ENCODE measurements around the gene MESD. TPM values are rescaled to one million over a fixed set of nuclear protein-coding genes. Genes with fewer than 3 reads are reported as not detected.

MESD gene
- total and polyA plus RNA-seq, 9 of the 15 experiments (the other 6 are each of a cell fraction or from before 2014, with no cell fraction given) = 11.3 to 39.7 (median 22.8) TPM

DNA sequence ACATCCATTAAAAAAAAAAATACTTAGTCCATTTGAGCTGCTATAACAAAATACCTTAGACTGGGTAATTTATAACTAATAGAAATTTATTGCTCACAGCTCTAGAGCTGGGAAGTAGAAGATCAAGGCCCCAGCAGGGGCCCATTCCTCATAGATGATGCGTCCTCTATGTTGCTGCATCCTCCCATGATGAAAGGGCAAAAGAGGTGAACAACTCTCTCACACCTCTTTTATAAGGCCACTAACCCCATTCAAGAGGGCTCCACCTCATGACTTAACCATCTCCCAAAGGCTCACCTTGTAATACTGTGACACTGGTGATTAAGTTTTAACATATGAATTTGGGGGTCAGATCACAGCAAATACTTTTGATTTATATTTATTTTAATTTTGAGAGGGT is 8.1 kb upstream of the MESD start:
- TF ChIP-seq SIRT6 (IDR thresholded peaks at IDR 0.05; ENCODE audit: low read depth, low read length) (no peak), MEF2D (tag; conservative IDR thresholded peaks at IDR 0.05; ENCODE audit: low read depth) (no peak), ZFX (CRISPR knock-in tag; IDR thresholded peaks at IDR 0.05) (no peak), KAT2B (IDR thresholded peaks at IDR 0.05; ENCODE audit: low read depth, low read length) (no peak), CREB5 (CRISPR knock-in tag; IDR thresholded peaks at IDR 0.05) (no peak), MYC (IDR thresholded peaks at IDR 0.05; ENCODE audit: low read depth, low read length) (no peak), MYC (CRISPR knock-in tag; IDR thresholded peaks at IDR 0.05; ENCODE audit: borderline replicate concordance, low read depth) (no peak), DACH1 (IDR thresholded peaks at IDR 0.05; ENCODE audit: partially characterized antibody) (no peak), CAMTA2 (CRISPR knock-in tag; conservative IDR thresholded peaks at IDR 0.05) (no peak), DMBX1 (CRISPR knock-in tag; IDR thresholded peaks at IDR 0.05; ENCODE audit: borderline replicate concordance) (no peak), NR4A1 (CRISPR knock-in tag; IDR thresholded peaks at IDR 0.05) (no peak), NR4A1 (tag; IDR thresholded peaks at IDR 0.05) (no peak), MEIS2 (IDR thresholded peaks at IDR 0.05; ENCODE audit: partially characterized antibody) (no peak), NFIC (IDR thresholded peaks at IDR 0.05) (no peak), CTCFL (IDR thresholded peaks at IDR 0.05; ENCODE audit: borderline replicate concordance, insufficient read depth, low read depth, low read length, poor library complexity, severe bottlenecking) (no peak), FOXA1 (IDR thresholded peaks at IDR 0.05; ENCODE audit: borderline replicate concordance) (no peak)
- TF ChIP-seq, protein P1, sequence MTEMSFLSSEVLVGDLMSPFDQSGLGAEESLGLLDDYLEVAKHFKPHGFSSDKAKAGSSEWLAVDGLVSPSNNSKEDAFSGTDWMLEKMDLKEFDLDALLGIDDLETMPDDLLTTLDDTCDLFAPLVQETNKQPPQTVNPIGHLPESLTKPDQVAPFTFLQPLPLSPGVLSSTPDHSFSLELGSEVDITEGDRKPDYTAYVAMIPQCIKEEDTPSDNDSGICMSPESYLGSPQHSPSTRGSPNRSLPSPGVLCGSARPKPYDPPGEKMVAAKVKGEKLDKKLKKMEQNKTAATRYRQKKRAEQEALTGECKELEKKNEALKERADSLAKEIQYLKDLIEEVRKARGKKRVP (CRISPR knock-in tag; IDR thresholded peaks at IDR 0.05) = no peak
- intact Hi-C loops (cut with micrococcal nuclease) = loop anchor here (2.0 to 5.0 kb wide), 2 partner anchors 109 to 155 kb away; no protein-coding TSS in a partner anchor
- Histone ChIP-seq H3K9me1 (ENCODE audit: control insufficient read depth, insufficient read depth, low read length) (no peaks in the 10 kb centered on the region), H3K27ac (ENCODE audit: extremely low read depth, low read depth, low read length) (no peak overlapping the region), H3K79me2 (ENCODE audit: control insufficient read depth, insufficient read depth, low read length) (peaks cover 32% of the 10 kb centered on the region), H3K4me1 (replicated peaks in 1 of 2; ENCODE audit: control insufficient read depth in 2 of 2, insufficient read depth in 2 of 2, low read length in 2 of 2) (peaks cover 12 to 26% of the 10 kb centered on the region in 2 experiments; a peak in 4 of 5 replicates), H3K9me3 (replicated peaks; ENCODE audit: control insufficient read depth, insufficient read depth, low read depth, low read length) (no peaks in the 10 kb centered on the region), H4K20me1 (replicated peaks; ENCODE audit: control insufficient read depth, insufficient read depth, low read length) (no peaks in the 10 kb centered on the region), H2AFZ (ENCODE audit: low read depth, low read length) (no peak overlapping the region), H3K9ac (ENCODE audit: insufficient read depth in 1 of 2, low read depth in 2 of 2, low read length in 2 of 2) (no peak overlapping the region), H3K4me3 (no peak overlapping the region), H3K27me3 (ENCODE audit: control insufficient read depth in 2 of 2, insufficient read depth in 2 of 2, low read length in 2 of 2) (no peaks in the 10 kb centered on the region), H3K36me3 (ENCODE audit: control insufficient read depth, insufficient read depth, low read length) (peaks cover 2% of the 10 kb centered on the region; the same call in 1 of the 3 replicates), H3K4me2 (ENCODE audit: insufficient read depth, low read length) (no peak overlapping the region)
- DNase-seq (ENCODE audit: extremely low read depth in 1 of 4, low spot score in 3 of 4) (no peak), FAIRE-seq (no peak), ATAC-seq (no peak)
- BruUV-seq (replicated peaks) = no TSS peak
- CTCF ChIA-PET (ENCODE audit: low intra/inter-chr PET ratio) = interaction anchor here (1.0 kb wide), 1 partner anchor 268 kb away, joined by 3 read pairs; no protein-coding TSS in a partner anchor
- 67% methylated on average over 1 of the region's 1 CpG for WGBS (ENCODE audit: insufficient coverage, low coverage, missing lambda C conversion rate)
- POLR2A ChIA-PET = interaction anchor here (0.6 to 1.7 kb wide), 3 partner anchors 9 to 166 kb away, joined by 3 to 4 read pairs (median 3); no protein-coding TSS in a partner anchor
- in situ Hi-C loops (cut with MboI) = loop anchor here (5.0 kb wide), 1 partner anchor 105 kb away; no protein-coding TSS in a partner anchor
